NCI-H446 treated with DMSO at 0.1 percent for 48 hours (cell line): Measurements from ENCODE around the gene VCAM1.
"Not testable (repeated sequence)": the region's sequence is repeated elsewhere in the genome, so short reads cannot be mapped to it uniquely, and the experiment has no call there.

Experiments used
- DNase-seq: peaks from one replicate; lab custom pipeline; 2025; lab: John Stamatoyannopoulos, UW

The VCAM1 gene, protein sequence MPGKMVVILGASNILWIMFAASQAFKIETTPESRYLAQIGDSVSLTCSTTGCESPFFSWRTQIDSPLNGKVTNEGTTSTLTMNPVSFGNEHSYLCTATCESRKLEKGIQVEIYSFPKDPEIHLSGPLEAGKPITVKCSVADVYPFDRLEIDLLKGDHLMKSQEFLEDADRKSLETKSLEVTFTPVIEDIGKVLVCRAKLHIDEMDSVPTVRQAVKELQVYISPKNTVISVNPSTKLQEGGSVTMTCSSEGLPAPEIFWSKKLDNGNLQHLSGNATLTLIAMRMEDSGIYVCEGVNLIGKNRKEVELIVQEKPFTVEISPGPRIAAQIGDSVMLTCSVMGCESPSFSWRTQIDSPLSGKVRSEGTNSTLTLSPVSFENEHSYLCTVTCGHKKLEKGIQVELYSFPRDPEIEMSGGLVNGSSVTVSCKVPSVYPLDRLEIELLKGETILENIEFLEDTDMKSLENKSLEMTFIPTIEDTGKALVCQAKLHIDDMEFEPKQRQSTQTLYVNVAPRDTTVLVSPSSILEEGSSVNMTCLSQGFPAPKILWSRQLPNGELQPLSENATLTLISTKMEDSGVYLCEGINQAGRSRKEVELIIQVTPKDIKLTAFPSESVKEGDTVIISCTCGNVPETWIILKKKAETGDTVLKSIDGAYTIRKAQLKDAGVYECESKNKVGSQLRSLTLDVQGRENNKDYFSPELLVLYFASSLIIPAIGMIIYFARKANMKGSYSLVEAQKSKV

DNA sequence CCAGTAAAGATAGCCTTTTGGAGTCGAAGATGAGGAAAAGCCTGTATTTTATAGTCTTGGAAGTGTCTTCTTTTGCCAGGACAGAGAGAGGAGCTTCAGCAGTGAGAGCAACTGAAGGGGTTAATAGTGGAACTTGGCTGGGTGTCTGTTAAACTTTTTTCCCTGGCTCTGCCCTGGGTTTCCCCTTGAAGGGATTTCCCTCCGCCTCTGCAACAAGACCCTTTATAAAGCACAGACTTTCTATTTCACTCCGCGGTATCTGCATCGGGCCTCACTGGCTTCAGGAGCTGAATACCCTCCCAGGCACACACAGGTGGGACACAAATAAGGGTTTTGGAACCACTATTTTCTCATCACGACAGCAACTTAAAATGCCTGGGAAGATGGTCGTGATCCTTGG, at the start of gene VCAM1:
Gene VCAM1, plus strand, starts transcription at position 253 of the 400 bp plus-strand sequence. Its CDS starts 119 bp downstream, at position 372.
- no peak for DNase-seq

DNA sequence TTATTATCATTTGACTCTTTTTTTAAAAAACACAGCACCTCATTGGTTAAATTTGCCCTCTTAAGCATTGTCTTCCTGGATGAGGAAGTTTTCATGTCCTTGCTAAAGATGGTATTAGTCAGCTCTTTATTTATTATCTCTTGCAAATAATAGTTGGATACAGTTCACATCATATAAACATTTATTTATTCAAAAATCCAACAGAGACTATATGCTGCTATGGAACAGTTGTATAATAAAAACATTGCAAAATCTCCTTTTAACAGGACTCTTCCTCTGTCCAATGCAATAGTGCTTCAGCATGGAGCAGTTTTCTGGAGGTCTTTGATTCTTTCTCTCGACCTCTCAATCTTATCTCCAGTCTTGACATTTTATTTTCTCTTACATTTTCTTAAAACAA, 49.5 kb upstream of the VCAM1 start:
- DNase-seq = no peak

DNA sequence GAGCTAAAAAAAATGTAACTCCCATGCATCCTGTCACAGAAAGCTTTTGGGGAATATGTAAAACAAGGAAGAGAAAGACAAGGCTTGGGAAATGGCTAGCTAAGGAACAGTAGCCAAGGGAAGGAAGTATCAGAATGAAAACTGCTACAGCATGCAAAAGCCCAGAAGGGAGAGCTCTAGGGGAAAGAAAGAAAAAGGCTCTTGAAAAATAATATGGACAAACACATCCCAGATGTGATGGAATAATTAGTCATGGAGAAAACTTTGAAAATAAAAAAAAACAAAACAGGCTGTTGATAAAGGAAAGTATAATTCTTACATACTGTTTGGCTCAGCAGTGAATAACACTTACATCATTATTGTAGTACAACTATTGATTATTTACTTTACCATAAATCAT, 47.9 kb upstream of the VCAM1 start:
- no peak for DNase-seq

DNA sequence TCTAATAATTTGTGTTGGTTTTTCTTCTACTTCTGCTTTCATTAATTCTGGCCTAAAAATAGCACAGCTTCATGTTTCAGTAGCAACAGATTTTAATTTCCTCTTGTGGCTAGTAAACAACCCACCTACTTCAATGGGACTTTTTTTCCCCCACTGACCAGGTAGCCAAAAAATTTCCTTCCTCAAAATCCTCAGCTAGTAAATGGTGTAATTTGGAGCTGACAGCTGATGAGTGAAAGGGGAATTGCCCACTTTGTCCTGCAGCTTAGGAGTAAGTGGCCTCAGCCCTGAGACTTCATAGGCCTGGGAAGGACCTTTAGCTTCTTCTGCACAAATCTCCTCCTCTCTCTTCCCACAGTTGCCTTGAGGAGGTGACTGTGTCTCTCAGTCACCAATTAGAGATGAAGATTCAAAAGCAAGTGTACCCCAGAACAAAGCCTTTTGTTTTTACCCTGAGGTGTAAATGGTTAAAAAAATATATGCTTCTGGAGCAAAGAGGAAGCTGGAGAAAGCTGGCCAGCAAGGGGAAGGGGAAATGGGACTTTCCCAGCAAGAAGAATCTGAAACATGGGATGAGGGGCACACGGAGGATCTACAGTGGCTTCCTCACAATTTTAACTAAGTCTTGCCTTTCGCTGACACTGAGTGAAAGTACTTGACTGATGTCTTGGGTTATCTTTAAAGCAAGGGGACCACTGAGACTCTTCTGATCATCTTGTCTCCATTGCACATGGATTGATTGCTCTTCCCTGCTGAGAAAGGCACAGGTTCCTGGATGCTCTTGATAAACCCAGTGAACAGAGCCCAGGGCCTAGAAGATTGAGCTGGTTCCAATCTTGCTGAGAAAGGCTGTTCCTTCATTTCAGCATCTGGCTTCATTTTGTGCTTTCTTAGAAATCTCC, 35.8 kb upstream of the VCAM1 start:
- DNase-seq = no peak

DNA sequence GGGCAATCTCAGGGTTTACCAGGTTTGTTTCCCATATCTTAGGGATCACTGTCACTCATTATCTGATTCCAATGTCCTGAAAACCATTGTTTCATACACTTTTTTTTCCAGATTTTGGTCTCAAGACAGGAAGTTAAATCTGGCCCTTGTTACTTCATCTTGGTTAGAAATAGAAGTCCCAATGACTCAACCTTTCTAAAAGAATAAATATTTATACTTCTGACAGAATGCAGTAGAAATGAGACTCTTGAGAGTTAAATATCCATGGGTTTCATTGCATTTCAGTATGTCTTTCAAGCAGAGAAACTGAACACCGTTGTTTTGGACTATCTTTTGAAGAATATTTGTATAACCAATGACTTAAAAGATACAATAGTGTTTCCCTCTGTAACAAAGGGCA, 19.8 kb upstream of the VCAM1 start:
- no peak for DNase-seq

DNA sequence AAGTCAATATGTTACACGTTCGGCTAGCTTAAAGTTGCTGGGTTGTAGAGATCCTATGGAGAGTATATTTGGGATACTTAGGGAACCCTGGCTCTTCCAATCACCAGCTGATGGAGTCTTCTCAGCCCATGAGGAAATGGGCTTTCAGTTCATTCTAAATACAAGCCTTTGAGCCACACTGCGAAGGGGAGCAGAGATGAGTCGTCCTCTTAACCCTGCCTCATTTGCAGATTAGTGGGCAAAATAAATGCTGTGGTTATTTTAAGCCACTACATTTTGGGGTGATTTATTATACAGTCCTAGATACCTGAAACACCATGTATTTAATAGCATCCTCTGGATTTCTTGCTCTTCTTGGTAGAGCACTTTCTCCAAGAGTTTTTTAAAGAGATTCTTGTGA, 19.0 kb upstream of the VCAM1 start:
- DNase-seq = no peak

DNA sequence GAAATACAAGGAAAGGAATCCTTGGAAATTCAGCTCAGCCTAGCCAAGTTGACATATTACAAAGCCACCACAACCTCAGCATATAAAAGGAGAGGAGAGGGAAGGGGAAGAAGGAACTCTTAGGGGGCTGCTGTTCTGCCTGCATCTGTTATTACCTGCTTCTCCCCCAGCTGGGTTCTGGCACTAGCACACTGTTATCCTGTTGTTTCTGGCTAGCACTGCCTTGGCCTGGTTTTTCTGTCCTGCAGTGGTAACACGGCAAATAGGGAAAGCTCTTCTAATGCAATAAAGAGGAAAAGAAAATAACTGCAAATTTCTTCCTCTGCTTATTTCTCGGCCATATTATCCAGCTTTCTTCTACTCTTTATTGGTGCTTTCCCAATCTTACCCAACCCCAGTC, 16.5 kb upstream of the VCAM1 start:
- no peak for DNase-seq

DNA sequence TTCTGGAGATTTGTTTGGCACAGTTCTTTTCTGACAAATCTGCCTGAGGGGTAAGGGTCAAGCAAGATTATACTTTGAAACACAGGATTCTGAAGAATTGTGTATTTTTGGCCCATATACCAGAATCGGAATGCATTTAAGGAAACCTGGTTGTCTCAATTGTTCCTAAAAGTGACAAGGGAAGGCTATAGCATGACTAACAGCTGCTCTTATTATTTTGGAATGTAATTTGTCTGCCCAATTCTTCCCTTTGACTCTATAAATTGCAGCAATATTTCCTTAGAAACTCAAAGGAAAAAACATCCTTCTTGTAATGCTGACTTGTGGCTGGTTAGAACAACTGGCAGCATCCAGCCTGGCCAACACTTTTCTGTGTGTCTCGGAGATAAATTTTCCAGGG, 15.8 kb upstream of the VCAM1 start:
- no peak for DNase-seq

DNA sequence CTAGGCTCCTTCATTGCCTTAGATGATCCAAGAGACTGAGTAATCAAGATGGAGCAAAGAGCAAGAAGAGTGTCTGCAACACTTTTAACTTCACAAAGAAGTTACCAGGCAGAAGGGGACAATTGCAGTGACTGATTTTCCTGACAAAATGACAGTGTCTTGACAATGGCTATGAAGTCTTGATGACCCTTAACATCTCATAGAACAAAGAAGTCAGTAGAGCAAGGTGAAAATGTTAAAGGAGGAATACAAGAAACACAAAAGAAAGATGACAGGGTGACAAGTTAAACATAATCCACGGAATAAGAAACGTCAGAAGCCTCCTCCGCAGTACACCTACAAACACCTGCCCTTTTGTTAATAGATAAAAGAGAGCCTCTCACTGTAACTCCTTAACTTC, 15.1 kb upstream of the VCAM1 start:
- DNase-seq = no peak

DNA sequence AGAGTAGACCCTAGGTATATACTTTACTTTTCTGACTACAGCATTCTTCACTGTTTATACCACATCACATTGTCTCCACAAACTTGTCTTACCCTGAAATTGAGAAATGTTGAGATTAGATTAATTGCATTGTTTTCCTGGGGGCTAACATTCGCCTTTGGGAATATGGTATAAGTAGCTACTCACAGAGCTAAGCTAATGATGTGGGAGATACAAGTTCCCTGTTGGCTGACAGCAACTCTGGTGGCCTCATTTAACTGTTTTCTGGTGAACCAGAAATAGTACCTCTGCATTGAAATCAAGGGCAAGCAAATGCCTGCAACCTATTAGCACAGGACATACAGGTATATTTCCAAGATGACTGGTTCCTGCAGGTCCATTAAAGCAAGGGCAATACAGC, 13.2 kb upstream of the VCAM1 start:
- no peak for DNase-seq

DNA sequence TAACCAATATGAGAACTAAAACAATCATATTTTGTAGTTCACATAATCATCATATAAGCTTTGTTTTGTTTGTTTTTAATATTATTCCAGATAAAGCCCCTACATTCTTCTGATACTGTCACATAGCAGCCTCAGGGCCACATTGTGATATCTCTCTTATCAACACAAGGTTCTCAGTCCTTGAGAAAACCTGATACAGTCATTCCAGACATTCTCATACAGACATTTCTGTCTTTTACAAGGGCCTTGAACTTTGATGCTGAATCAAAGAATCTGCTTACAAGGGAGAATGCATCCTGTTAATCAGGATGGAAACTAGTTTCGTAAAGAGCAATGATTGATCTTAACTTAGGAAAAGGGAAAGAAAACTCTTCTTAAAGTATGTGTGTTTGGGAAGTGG, 12.7 kb upstream of the VCAM1 start:
- DNase-seq = no peak

DNA sequence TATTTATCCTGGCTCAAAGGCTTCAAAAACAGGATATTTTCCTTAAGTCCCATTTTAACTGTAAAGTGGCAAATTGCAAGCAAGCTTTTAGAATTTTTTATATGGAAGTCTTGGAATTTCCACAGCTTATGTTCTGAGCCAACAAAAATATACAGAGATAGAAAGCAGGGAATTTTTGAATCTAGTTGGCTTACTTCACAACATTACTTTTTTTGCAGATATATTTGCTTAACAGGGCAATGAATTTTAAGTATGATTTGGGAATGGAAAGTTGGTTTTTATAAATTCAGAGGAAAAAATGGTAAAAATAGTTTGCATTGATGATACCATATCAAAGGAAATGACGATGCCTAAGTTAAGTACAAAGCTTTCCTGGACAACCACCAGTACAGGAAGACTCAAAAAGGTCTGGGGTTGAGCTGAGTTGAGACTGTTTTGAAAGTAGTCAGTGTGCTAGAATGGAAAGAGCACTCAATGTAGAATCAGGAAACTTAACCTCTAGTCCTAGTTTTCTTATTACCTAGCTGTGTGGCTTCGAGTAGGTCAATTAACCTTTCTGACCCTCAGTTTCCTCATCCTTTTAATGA, 11.0 kb upstream of the VCAM1 start:
- no peak for DNase-seq

DNA sequence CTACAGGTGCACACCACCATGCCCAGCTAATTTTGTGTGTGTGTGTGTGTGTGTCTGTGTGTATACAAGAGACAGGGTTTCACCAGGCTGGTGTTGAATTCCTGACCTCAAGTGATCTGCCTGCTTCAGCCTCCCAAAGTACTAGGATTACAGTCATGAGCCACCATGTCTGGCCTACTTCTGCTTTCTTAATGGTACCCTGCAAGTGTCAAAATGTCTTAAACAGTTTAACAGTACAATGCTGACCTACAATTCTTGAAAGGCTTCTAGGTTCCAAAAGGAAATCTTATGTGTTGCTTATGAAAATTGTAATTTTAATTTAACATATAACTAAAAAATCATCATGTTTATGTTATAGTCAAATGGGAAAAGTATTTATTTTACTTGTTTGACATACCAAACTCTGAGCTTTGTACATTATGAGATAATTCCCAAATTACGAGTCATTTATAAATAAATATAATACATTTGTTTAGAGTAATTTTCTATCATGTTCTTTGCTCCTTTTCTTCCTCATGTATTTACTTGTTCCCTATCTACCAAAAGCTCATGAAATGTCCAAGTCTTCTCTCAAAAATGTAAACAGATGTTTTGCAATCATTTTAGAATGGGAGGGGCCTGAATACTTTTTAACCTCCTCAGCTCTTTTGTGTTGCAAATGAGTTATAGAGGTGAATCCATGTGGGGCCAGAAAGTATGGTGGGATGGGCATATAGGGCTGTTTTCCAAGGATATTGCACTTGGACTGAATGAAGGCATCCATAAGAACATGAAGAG, 8.4 kb upstream of the VCAM1 start:
- no peak for DNase-seq

DNA sequence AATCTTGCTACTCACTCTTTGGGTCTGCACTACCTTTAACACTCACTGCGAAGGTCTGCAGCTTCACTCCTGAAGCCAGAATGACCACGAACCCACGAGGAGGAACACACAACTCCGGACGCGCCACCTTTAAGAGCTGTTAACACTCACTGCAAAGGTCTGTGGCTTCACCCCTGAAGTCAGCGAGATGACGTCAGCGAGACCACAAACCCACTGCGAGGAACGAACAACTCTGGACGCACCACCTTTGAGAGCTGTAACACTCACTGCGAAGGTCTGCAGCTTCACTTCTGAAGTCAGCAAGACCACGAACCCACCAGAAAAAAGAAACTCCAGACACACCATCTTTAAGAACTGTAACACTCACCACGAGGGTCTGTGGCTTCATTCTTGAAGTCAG, 6.5 kb upstream of the VCAM1 start:
- DNase-seq = not testable (repeated sequence)

DNA sequence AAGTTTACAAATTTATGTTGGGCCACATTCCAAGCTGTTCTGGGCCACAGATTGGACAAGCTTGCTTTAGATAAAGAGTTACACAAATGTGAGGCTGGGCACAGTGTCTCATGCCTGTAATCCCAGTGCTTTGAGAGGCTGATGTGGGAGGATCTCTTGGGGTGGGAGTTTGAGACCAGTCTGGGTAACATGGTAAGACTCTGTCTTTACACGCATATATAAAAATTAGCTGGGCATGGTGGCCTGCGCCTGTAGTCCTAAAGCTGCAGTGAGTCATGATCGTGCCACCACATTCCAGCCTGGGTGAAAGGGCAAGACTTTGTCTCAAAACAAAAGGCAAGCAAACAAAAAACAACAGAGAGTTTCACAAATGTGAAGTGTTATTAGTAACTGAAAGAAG, 5.9 kb upstream of the VCAM1 start:
- DNase-seq = no peak

DNA sequence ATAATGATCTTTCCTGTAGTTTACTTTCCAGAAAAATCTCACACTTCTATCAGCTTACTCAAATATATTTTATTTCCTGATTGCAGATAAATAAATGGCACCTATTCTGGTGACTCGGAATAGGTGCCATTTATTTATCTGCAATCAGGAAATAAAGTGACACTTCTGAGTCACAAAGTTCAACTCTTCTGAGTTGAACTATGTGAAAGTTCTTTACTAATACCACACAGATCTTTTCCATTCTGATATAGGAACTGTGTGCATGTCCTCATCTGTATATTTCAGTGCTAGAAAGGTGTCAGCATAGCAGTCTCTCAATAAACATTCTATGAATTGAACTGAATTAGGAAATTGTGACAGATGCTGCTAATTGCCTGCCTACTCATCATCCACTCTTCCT, 4.9 kb upstream of the VCAM1 start:
- DNase-seq = no peak

DNA sequence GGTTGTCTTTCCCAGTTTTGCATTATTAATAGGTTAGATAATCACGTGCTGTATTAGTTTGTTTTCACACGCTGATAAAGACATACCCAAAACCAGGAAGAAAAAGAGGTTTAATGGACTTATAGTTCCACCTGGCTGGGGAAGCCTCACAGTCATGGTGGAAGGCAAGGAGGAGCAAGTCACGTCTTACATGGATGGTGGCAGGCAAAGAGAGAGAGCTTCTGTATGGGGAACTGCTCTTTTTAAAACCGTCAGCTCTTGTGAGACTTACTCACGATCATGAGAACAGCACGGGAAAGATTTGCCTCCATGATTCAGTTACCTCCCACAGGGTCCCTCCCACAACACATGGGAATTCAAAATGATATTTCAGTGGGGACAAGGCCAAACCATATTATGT, 2.3 kb upstream of the VCAM1 start:
- no peak for DNase-seq

DNA sequence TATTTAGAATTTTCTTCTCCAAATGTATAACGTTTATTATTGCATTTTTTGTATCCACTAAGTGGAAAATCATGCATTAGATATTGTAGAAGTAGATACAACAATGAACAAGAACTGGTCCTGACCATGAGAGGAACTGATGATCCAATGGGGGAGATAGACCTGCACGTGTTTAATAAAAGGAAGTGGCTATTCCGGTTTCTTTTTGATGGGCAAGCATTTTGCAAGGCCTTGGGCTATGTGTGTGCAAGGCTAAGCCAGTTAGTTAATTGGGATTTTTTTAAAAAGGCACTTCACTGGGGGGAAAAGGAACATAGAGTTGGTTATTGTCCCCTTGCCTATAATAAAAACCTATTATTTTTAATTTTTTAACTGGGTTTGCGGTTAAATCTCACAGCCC, 961 bp upstream of the VCAM1 start:
- DNase-seq = no peak

DNA sequence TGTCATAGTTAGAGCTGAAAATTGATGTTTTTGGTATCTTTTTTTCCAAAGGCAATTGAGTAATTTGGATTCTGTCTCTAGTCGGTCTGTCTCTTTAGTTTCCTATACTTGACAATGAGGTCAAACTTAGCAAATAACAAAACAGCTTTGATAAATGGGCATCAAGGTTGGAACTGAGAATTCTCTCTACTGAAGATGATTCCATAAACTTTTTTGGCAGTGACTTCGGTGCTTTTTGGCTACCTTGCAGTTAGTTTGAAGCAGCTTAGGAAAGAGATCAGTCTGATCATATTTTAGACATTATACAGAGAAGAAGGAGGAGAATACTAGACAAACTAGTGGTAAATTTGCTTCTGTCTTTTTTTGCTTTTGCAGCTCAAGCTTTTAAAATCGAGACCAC, 559 bp downstream of the VCAM1 start:
- no peak for DNase-seq

DNA sequence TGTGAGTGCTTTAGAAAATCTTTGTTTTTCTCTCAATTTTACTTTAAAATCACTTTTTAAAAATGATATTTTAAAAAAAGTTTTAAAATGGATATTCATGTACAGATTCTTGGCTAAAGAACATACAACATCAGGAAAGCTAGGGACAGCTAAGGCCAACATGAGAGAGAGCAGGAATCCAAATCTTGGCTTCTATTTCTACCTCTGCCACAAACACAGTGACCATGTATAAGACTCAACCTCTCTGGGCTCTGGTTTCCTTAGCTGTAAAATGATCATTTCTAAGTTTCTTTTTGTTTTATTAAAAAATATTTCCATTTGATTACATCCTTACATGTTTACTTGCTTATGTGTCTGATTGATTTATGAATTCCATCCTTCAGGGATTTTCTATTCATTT, 1.2 kb downstream of the VCAM1 start:
- DNase-seq = no peak

DNA sequence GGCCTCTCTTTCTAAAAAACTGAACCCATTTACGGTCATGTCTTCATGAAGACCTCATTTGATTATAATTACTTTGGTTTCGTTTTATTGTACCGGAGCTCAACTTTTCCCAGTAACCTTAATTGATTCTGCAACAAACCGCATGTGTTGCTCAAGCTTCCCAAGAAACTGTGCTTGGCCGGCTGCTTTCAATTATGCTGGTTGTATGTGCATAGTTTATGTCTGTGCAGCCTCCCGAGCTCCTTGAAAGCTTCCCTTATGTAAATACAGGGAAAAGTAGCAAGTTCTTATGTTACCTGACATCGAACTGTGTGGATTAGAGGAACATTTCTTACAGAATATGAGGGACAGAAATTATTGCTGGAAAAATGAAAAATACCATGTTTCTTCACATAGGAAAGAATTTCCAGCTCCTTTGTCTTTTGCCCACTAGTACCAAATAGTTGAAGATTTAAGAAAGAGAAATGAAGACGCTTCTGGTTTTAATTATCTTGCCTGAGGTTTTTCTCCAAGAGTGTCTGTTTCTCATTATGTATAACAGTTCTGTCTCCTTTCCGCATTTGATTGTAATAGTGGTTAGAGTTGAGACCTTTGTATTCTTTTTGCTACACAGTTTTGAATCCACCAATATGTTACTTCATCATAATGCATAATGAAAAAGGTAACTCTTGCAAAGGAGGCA, 2.1 kb downstream of the VCAM1 start:
- DNase-seq = no peak
